Skeletal muscle tissue (tissue), 4 donors: ENCODE data around the gene AGAP3. TPM values are rescaled to one million over a fixed set of nuclear protein-coding genes. Genes with fewer than 3 reads are reported as not detected.

ENCODE experiments used
- H3K27ac ChIP-seq: one replicate; pipeline ENCODE4 v1.7.0; 2013; ENCODE audit warnings: mild to moderate bottlenecking, low read depth, low read length, inconsistent platforms
- H3K27me3 ChIP-seq, 3 donors: one replicate each; pipeline ENCODE4 v1.7.0; 2013; ENCODE audit warnings: low read length in 3 of 3; ENCODE audit not compliant: control insufficient read depth in 3 of 3, insufficient read depth in 3 of 3
- H3K36me3 ChIP-seq, 3 donors: one replicate each; pipeline ENCODE4 v1.7.0; 2013; ENCODE audit warnings: low read length in 3 of 3; ENCODE audit not compliant: control insufficient read depth in 3 of 3, insufficient read depth in 3 of 3
- H3K4me1 ChIP-seq, 3 donors: one replicate each; pipeline ENCODE4 v1.7.0; 2013; ENCODE audit warnings: low read length in 3 of 3, mild to moderate bottlenecking in 3 of 3; ENCODE audit not compliant: control insufficient read depth in 3 of 3, insufficient read depth in 3 of 3
- H3K4me3 ChIP-seq, 3 donors: one replicate each; pipeline ENCODE4 v1.7.0; 2013; ENCODE audit warnings: low read length in 3 of 3
- H3K9ac ChIP-seq, 3 donors: one replicate each; pipeline ENCODE4 v1.7.0; 2013; ENCODE audit warnings: low read length in 3 of 3, mild to moderate bottlenecking in 3 of 3, moderate library complexity in 2 of 3, low read depth in 1 of 3
- H3K9me3 ChIP-seq, 3 donors: one replicate each; pipeline ENCODE4 v1.7.0; 2013; ENCODE audit warnings: low read length in 3 of 3; ENCODE audit not compliant: control insufficient read depth in 3 of 3
- total RNA-seq: library from RNA; depleted of rRNA; stranded (reverse); fragments of >200 nt; gene quantifications from one replicate; pipeline ENCODE4 v1.2.3, GENCODE V29; 2014
- donor health status: Osteomylitis.

Gene AGAP3
- total RNA-seq, 1 donor from 2014 or later = 28.7 TPM

GRCh38 chr7:151104411-151105235 is 18.3 kb downstream of the AGAP3 start:
- Histone ChIP-seq H3K4me3 (no peak overlapping the region), H3K4me1 (peaks cover 4 to 11% (median 7%) of the 10 kb centered on the region in 3 donors), H3K36me3 (no peaks in the 10 kb centered on the region), H3K9me3 (no peaks in the 10 kb centered on the region), H3K27ac (no peak overlapping the region), H3K27me3 (no peaks in the 10 kb centered on the region), H3K9ac (no peak overlapping the region)

GRCh38 chr7:151107882-151108281 is 21.6 kb downstream of the AGAP3 start:
- H3K27ac ChIP-seq = no peak overlapping the region
- H3K9me3 ChIP-seq = no peaks in the 10 kb centered on the region
- H3K9ac ChIP-seq = no peak overlapping the region
- H3K4me1 ChIP-seq = peaks cover 8 to 16% (median 10%) of the 10 kb centered on the region in 3 donors
- no peak overlapping the region for H3K4me3 ChIP-seq
- no peaks in the 10 kb centered on the region for H3K27me3 ChIP-seq
- H3K36me3 ChIP-seq = no peaks in the 10 kb centered on the region

GRCh38 chr7:151109094-151110048 is 23.1 kb downstream of the AGAP3 start:
- Histone ChIP-seq H3K4me1 (peaks cover 8 to 16% (median 10%) of the 10 kb centered on the region in 3 donors), H3K9ac (no peak overlapping the region), H3K4me3 (no peak overlapping the region), H3K27me3 (no peaks in the 10 kb centered on the region), H3K9me3 (no peaks in the 10 kb centered on the region), H3K27ac (no peak overlapping the region), H3K36me3 (no peaks in the 10 kb centered on the region)

DNA sequence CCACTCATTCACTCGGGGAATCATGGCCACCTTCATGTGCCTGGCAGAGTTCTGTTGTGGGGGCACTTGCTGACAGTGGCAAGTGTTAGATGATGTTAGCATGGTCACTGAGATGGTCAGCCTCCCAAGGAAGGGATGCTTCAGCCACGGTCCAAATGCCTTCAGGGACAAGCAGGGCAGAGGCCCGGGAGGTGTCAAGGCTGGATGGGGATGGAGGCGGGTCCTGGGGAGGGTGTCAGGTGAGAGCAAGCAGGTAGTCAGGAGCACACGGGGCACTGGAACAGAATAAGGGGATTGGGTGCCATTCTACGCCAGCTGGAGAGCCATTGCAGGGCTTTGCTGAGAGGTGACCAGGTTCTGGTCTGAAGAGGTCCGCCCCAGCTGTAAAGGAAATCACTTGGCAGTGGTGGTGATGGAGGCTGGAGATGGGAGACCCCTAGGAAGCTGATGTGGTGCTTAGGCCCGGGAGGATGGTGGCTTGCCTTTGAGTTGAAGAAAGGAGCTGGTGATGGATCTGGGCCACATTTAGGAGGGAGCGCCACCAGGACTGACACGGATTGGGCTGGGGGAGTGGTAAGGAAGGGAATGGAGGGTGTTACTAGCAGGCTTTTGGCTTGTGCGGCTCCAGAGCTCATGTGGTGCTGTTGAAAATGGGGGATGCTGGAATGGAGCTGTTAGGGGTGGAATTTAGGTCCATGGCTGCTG is 24.1 kb downstream of the AGAP3 start:
- no peak overlapping the region for H3K27ac ChIP-seq

GRCh38 chr7:151110941-151111645 is 24.8 kb downstream of the AGAP3 start:
- H3K27ac ChIP-seq = no peak overlapping the region
- H3K36me3 ChIP-seq = no peaks in the 10 kb centered on the region
- peaks cover 8 to 16% (median 8%) of the 10 kb centered on the region in 3 donors for H3K4me1 ChIP-seq
- H3K4me3 ChIP-seq = no peak overlapping the region
- no peak overlapping the region for H3K9ac ChIP-seq
- H3K9me3 ChIP-seq = no peaks in the 10 kb centered on the region
- no peaks in the 10 kb centered on the region for H3K27me3 ChIP-seq

More for the DNA sequence above, 24.1 kb downstream of the AGAP3 start:
- Histone ChIP-seq H3K4me3 (no peak overlapping the region), H3K4me1 (peaks cover 8 to 16% (median 8%) of the 10 kb centered on the region in 3 donors), H3K9ac (no peak overlapping the region), H3K27me3 (no peaks in the 10 kb centered on the region), H3K9me3 (no peaks in the 10 kb centered on the region), H3K36me3 (no peaks in the 10 kb centered on the region)

- H3K4me3 ChIP-seq = no peak overlapping the region
- H3K9me3 ChIP-seq = no peaks in the 10 kb centered on the region
- no peaks in the 10 kb centered on the region for H3K27me3 ChIP-seq
- peaks cover 4 to 13% (median 12%) of the 10 kb centered on the region in 3 donors for H3K36me3 ChIP-seq
- H3K9ac ChIP-seq = no peak overlapping the region
- no peak overlapping the region for H3K27ac ChIP-seq
- peaks cover 5 to 16% (median 8%) of the 10 kb centered on the region in 3 donors for H3K4me1 ChIP-seq
Observed at GRCh38 chr7:151113344-151114150, 27.3 kb downstream of the AGAP3 start.

DNA sequence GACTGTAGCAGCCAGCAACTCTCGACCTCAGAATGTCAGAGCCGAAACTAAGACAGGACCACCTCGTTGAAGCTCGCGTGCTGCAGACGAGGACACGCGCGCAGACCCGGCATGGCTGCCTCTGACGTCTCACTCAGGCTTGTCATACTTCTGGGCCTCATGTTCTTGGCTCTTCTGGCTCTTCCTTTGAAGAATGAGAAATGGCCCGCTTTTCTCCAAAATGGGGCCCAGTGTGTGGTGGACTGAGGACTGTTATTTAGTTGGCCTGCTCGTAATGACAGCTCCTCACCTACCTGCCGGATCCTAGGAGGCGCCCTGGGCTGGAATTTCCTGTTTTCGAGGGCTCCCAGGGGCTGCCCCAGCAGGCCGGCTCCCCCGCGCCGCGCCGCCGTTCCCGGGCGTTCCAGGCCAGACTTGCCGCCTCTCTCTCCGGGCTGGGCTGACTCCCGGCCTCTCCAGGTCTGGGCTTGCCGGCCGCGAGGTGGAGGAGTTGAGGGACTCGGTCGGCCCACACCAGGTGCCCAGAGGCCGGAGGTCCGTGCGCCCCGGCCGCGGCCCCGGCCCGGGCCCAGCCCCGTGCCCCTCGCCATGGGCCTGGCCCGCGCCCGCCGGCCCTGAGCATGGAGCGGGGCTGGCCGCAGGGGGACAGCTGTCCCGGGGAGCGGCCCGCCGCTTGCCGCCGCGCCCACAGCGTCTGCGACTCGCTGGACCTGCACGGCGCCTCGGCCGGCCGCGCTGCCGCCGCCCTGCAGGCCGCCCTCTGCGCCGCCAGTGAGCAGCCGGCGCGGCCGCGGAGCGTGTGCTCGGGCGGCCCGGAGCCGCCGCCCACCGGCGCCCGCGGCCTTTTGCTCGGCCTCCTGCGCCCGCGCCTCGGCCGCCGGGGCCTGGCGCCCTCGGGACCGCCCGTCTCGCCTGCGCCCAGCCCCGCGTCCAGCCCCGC is 28.1 kb downstream of the AGAP3 start:
- peaks cover 13 to 22% (median 20%) of the 10 kb centered on the region in 3 donors for H3K36me3 ChIP-seq
- no peak overlapping the region for H3K27ac ChIP-seq
- no peaks in the 10 kb centered on the region for H3K9me3 ChIP-seq
- no peaks in the 10 kb centered on the region for H3K27me3 ChIP-seq
- no peak overlapping the region for H3K9ac ChIP-seq
- H3K4me1 ChIP-seq = peaks cover 5 to 14% (median 6%) of the 10 kb centered on the region in 3 donors
- H3K4me3 ChIP-seq = no peak overlapping the region

- no peak overlapping the region for H3K4me3 ChIP-seq
- no peaks in the 10 kb centered on the region for H3K9me3 ChIP-seq
- no peak overlapping the region for H3K9ac ChIP-seq
- peaks cover 22 to 27% (median 23%) of the 10 kb centered on the region in 3 donors for H3K36me3 ChIP-seq
- peaks cover 4 to 7% (median 5%) of the 10 kb centered on the region in 3 donors for H3K4me1 ChIP-seq
- no peaks in the 10 kb centered on the region for H3K27me3 ChIP-seq
- no peak overlapping the region for H3K27ac ChIP-seq
Observed at GRCh38 chr7:151115121-151115835, 29.0 kb downstream of the AGAP3 start.
